Measurements from ENCODE around the gene HERC2.
"Not testable (repeated sequence)": the region's sequence is repeated elsewhere in the genome, so short reads cannot be mapped to it uniquely, and the experiment has no call there.

The HERC2 gene

GRCh38 chr15:28322129-28322588 lies at the start of gene HERC2:
Gene HERC2 (minus strand): TSS chr15:28322179. CDS start chr15:28321433, 746 bp downstream.
- H3K4me1 Mint-ChIP-seq; H3K9me3 Mint-ChIP-seq; H3K27me3 Mint-ChIP-seq; H3K36me3 Mint-ChIP-seq; ATAC-seq (replicated peaks); DNase-seq: not testable (repeated sequence)
- Mint-ChIP-seq H3K4me3 (peak within 1 kb of the TSS; percentile 86 to 90), H3K27ac (peak within 1 kb of the TSS; percentile 89)

- not testable (repeated sequence) for H3K9me3 Mint-ChIP-seq; H3K4me3 Mint-ChIP-seq; ATAC-seq (replicated peaks); H3K36me3 Mint-ChIP-seq; DNase-seq; H3K27me3 Mint-ChIP-seq; H3K4me1 Mint-ChIP-seq; H3K27ac Mint-ChIP-seq
Observed at GRCh38 chr15:28365502-28365901, 43.5 kb upstream of the HERC2 start.

- not testable (repeated sequence) for H3K4me3 Mint-ChIP-seq; ATAC-seq (replicated peaks); H3K27me3 Mint-ChIP-seq
Observed at GRCh38 chr15:28357984-28358383, 36.0 kb upstream of the HERC2 start, which contains the start of gene GOLGA6L24. Gene GOLGA6L24 (minus strand): TSS chr15:28358084. CDS start chr15:28358023, 61 bp downstream.

GRCh38 chr15:28321358-28322078 lies 461 bp downstream of the HERC2 start:
- ATAC-seq (replicated peaks); H3K4me1 Mint-ChIP-seq; DNase-seq; H3K36me3 Mint-ChIP-seq; H3K9me3 Mint-ChIP-seq; H3K27me3 Mint-ChIP-seq: not testable (repeated sequence)
- Mint-ChIP-seq H3K4me3 (peak overlapping the region; percentile 86 to 90), H3K27ac (peak overlapping the region; percentile 89)

More at GRCh38 chr15:28357984-28358383, 36.0 kb upstream of the HERC2 start, which contains the start of gene GOLGA6L24:
- not testable (repeated sequence) for H3K4me1 Mint-ChIP-seq, H3K27ac Mint-ChIP-seq, H3K9me3 Mint-ChIP-seq, DNase-seq, H3K36me3 Mint-ChIP-seq

- not testable (repeated sequence) for H3K4me1 Mint-ChIP-seq; H3K27me3 Mint-ChIP-seq; DNase-seq; H3K9me3 Mint-ChIP-seq; H3K4me3 Mint-ChIP-seq; H3K36me3 Mint-ChIP-seq; ATAC-seq (replicated peaks); H3K27ac Mint-ChIP-seq
Observed at GRCh38 chr15:28319725-28320124, 2.3 kb downstream of the HERC2 start.

- peaks cover 7 to 14% of the 10 kb centered on the region in 2 donors for H3K36me3 Mint-ChIP-seq
- not testable (repeated sequence) for H3K27ac Mint-ChIP-seq; H3K9me3 Mint-ChIP-seq; ATAC-seq (replicated peaks); H3K4me1 Mint-ChIP-seq; H3K4me3 Mint-ChIP-seq; DNase-seq; H3K27me3 Mint-ChIP-seq
Observed at GRCh38 chr15:28318828-28319227, 3.2 kb downstream of the HERC2 start.

- H3K4me3 Mint-ChIP-seq; H3K27me3 Mint-ChIP-seq; H3K27ac Mint-ChIP-seq; ATAC-seq (replicated peaks); H3K4me1 Mint-ChIP-seq; DNase-seq; H3K9me3 Mint-ChIP-seq: not testable (repeated sequence)
- peaks cover 7 to 14% of the 10 kb centered on the region in 2 donors for H3K36me3 Mint-ChIP-seq
Observed at GRCh38 chr15:28318122-28318521, 3.9 kb downstream of the HERC2 start.

- not testable (repeated sequence) for H3K27ac Mint-ChIP-seq; H3K27me3 Mint-ChIP-seq; DNase-seq; H3K4me1 Mint-ChIP-seq; H3K9me3 Mint-ChIP-seq; H3K4me3 Mint-ChIP-seq; ATAC-seq (replicated peaks)
- H3K36me3 Mint-ChIP-seq: peaks cover 7 to 14% of the 10 kb centered on the region in 2 donors
Observed at GRCh38 chr15:28316958-28317357, 5.0 kb downstream of the HERC2 start.

GRCh38 chr15:28310454-28310853 lies 11.5 kb downstream of the HERC2 start:
- not testable (repeated sequence) for ATAC-seq (replicated peaks); H3K4me1 Mint-ChIP-seq; H3K9me3 Mint-ChIP-seq; H3K27me3 Mint-ChIP-seq; H3K4me3 Mint-ChIP-seq; DNase-seq; H3K27ac Mint-ChIP-seq
- peaks cover 26 to 27% of the 10 kb centered on the region in 2 donors for H3K36me3 Mint-ChIP-seq

GRCh38 chr15:28308718-28309117 lies 13.3 kb downstream of the HERC2 start:
- not testable (repeated sequence) for H3K4me1 Mint-ChIP-seq; H3K27ac Mint-ChIP-seq; ATAC-seq (replicated peaks); H3K4me3 Mint-ChIP-seq; H3K27me3 Mint-ChIP-seq; H3K9me3 Mint-ChIP-seq; DNase-seq
- peaks cover 17 to 22% of the 10 kb centered on the region in 2 donors for H3K36me3 Mint-ChIP-seq

- H3K9me3 Mint-ChIP-seq; H3K27me3 Mint-ChIP-seq; ATAC-seq (replicated peaks); H3K4me3 Mint-ChIP-seq; DNase-seq; H3K4me1 Mint-ChIP-seq; H3K27ac Mint-ChIP-seq: not testable (repeated sequence)
- peaks cover 17 to 22% of the 10 kb centered on the region in 2 donors for H3K36me3 Mint-ChIP-seq
Observed at GRCh38 chr15:28305700-28306099, 16.3 kb downstream of the HERC2 start.

- peaks cover 14 to 22% of the 10 kb centered on the region in 2 donors for H3K36me3 Mint-ChIP-seq
- not testable (repeated sequence) for H3K27ac Mint-ChIP-seq; H3K4me1 Mint-ChIP-seq; H3K27me3 Mint-ChIP-seq; H3K9me3 Mint-ChIP-seq; H3K4me3 Mint-ChIP-seq; ATAC-seq (replicated peaks); DNase-seq
Observed at GRCh38 chr15:28297434-28297833, 24.5 kb downstream of the HERC2 start.

GRCh38 chr15:28296814-28297213 lies 25.2 kb downstream of the HERC2 start:
- not testable (repeated sequence) for H3K27me3 Mint-ChIP-seq; DNase-seq; H3K4me3 Mint-ChIP-seq; H3K4me1 Mint-ChIP-seq; ATAC-seq (replicated peaks); H3K9me3 Mint-ChIP-seq; H3K27ac Mint-ChIP-seq
- H3K36me3 Mint-ChIP-seq: peaks cover 20 to 26% of the 10 kb centered on the region in 2 donors

- H3K4me3 Mint-ChIP-seq; DNase-seq; H3K27ac Mint-ChIP-seq; H3K9me3 Mint-ChIP-seq; H3K27me3 Mint-ChIP-seq; ATAC-seq (replicated peaks); H3K4me1 Mint-ChIP-seq: not testable (repeated sequence)
- H3K36me3 Mint-ChIP-seq: peaks cover 34 to 42% of the 10 kb centered on the region in 2 donors
Observed at GRCh38 chr15:28295009-28295563, 26.9 kb downstream of the HERC2 start.

- peaks cover 39 to 47% of the 10 kb centered on the region in 2 donors for H3K36me3 Mint-ChIP-seq
- H3K9me3 Mint-ChIP-seq; H3K27me3 Mint-ChIP-seq; H3K4me1 Mint-ChIP-seq; DNase-seq; H3K4me3 Mint-ChIP-seq; H3K27ac Mint-ChIP-seq; ATAC-seq (replicated peaks): not testable (repeated sequence)
Observed at GRCh38 chr15:28294560-28294959, 27.4 kb downstream of the HERC2 start.
